GM19438 (cell line): ENCODE results near the gene CENPS.
"Not testable (repeated sequence)": the region's sequence is repeated elsewhere in the genome, so short reads cannot be mapped to it uniquely, and the experiment has no call there.

Source experiments
- ATAC-seq: cut with Tn5 transposase; IDR thresholded peaks from one replicate; pipeline ENCODE4 v1.9.1; 2021; ENCODE audit warnings: low read depth; ENCODE audit not compliant: unreplicated experiment

The CENPS gene

GRCh38 chr1:10450156-10450814, 20.1 kb downstream of the CENPS start:
- ATAC-seq = no peak

- ATAC-seq = no peak
Measured at GRCh38 chr1:10450836-10451235, 20.6 kb downstream of the CENPS start.

GRCh38 chr1:10451287-10451686, 21.1 kb downstream of the CENPS start:
- no peak for ATAC-seq

- ATAC-seq = no peak
Measured at GRCh38 chr1:10456048-10456447, 25.8 kb downstream of the CENPS start.

- ATAC-seq = no peak
Measured at GRCh38 chr1:10456661-10457060, 26.4 kb downstream of the CENPS start.

- not testable (repeated sequence) for ATAC-seq
Measured at GRCh38 chr1:10457462-10457861, 27.2 kb downstream of the CENPS start.

- ATAC-seq = no peak
Measured at GRCh38 chr1:10457875-10458274, 27.6 kb downstream of the CENPS start.

GRCh38 chr1:10459184-10459583, 29.0 kb downstream of the CENPS start:
- ATAC-seq = no peak

GRCh38 chr1:10467078-10467477, 36.8 kb downstream of the CENPS start:
- ATAC-seq = no peak

GRCh38 chr1:10470043-10470442, 39.8 kb downstream of the CENPS start:
- no peak for ATAC-seq

GRCh38 chr1:10471411-10472219, 41.4 kb downstream of the CENPS start:
- no peak for ATAC-seq

GRCh38 chr1:10472220-10473144, 42.2 kb downstream of the CENPS start, which contains the start of gene DFFA:
TSS of gene DFFA (minus strand) at chr1:10472529. CDS start at chr1:10472458, 71 bp downstream.
- ATAC-seq = no peak

- no peak for ATAC-seq
Measured at GRCh38 chr1:10473145-10473765, 43.0 kb downstream of the CENPS start.

GRCh38 chr1:10474309-10474612, 44.0 kb downstream of the CENPS start:
- not testable (repeated sequence) for ATAC-seq

GRCh38 chr1:10474613-10475507, 44.6 kb downstream of the CENPS start, which contains the start of gene PEX14:
TSS of gene PEX14 (plus strand) at chr1:10474950. CDS start at chr1:10474967, 17 bp downstream.
- ATAC-seq = no peak

- no peak for ATAC-seq
Measured at GRCh38 chr1:10475510-10475909, 45.3 kb downstream of the CENPS start.

GRCh38 chr1:10479296-10479695, 49.1 kb downstream of the CENPS start:
- no peak for ATAC-seq

- ATAC-seq = no peak
Measured at GRCh38 chr1:10480614-10481013, 50.4 kb downstream of the CENPS start.

GRCh38 chr1:10484521-10484920, 54.3 kb downstream of the CENPS start:
- no peak for ATAC-seq
